ENCODE measurements around the gene REN. TPM values are rescaled to one million over a fixed set of nuclear protein-coding genes. Genes with fewer than 3 reads are reported as not detected.

Gene REN
- total RNA-seq, 3 donors from 2014 or later = not detected

- Histone ChIP-seq H3K4me1 (no peaks in the 10 kb centered on the region), H3K27me3 (no peaks in the 10 kb centered on the region), H3K36me3 (no peaks in the 10 kb centered on the region), H3K27ac (no peak overlapping the region), H3K4me3 (no peak overlapping the region), H3K9me3 (no peaks in the 10 kb centered on the region)
- TF ChIP-seq CTCF (IDR thresholded peaks at IDR 0.05) = no peak
- no peak for TF ChIP-seq POLR2A (IDR thresholded peaks at IDR 0.05)
- no peak for TF ChIP-seq POLR2AphosphoS5 (IDR thresholded peaks at IDR 0.05)
- intact Hi-C loops (cut with DNase I; ENCODE audit: low total_unique reads) = no loop called here
- DNase-seq (ENCODE audit: low spot score in 2 of 2) = no peak
Measured at GRCh38 chr1:204180133-204180532, 14.0 kb upstream of the REN start.

- no peak for DNase-seq (ENCODE audit: low spot score in 2 of 2)
- intact Hi-C loops (cut with DNase I; ENCODE audit: low total_unique reads) = no loop called here
Measured at GRCh38 chr1:204178487-204179281, 12.5 kb upstream of the REN start.

GRCh38 chr1:204177133-204177532 is 11.0 kb upstream of the REN start:
- intact Hi-C loops (cut with DNase I; ENCODE audit: low total_unique reads) = no loop called here
- Histone ChIP-seq H3K27me3 (no peaks in the 10 kb centered on the region), H3K27ac (no peak overlapping the region), H3K36me3 (no peaks in the 10 kb centered on the region), H3K4me3 (no peak overlapping the region), H3K4me1 (no peaks in the 10 kb centered on the region), H3K9me3 (no peaks in the 10 kb centered on the region)
- DNase-seq (ENCODE audit: low spot score in 2 of 2) = no peak
- TF ChIP-seq POLR2A (IDR thresholded peaks at IDR 0.05) (no peak), POLR2AphosphoS5 (IDR thresholded peaks at IDR 0.05) (no peak), CTCF (IDR thresholded peaks at IDR 0.05) (no peak)

More at GRCh38 chr1:204178487-204179281, 12.5 kb upstream of the REN start:
- Histone ChIP-seq H3K27me3 (no peaks in the 10 kb centered on the region), H3K9me3 (no peaks in the 10 kb centered on the region), H3K4me3 (no peak overlapping the region), H3K4me1 (no peaks in the 10 kb centered on the region), H3K36me3 (no peaks in the 10 kb centered on the region), H3K27ac (no peak overlapping the region)
- no peak for TF ChIP-seq POLR2A (IDR thresholded peaks at IDR 0.05)
- TF ChIP-seq POLR2AphosphoS5 (IDR thresholded peaks at IDR 0.05) = no peak
- TF ChIP-seq CTCF (IDR thresholded peaks at IDR 0.05) = no peak

GRCh38 chr1:204176049-204176448 is 9.9 kb upstream of the REN start:
- intact Hi-C loops (cut with DNase I; ENCODE audit: low total_unique reads) = no loop called here
- no peak for TF ChIP-seq POLR2A (IDR thresholded peaks at IDR 0.05)
- TF ChIP-seq POLR2AphosphoS5 (IDR thresholded peaks at IDR 0.05) = no peak
- no peak for TF ChIP-seq CTCF (IDR thresholded peaks at IDR 0.05)
- no peak overlapping the region for H3K27ac ChIP-seq
- no peaks in the 10 kb centered on the region for H3K36me3 ChIP-seq
- H3K9me3 ChIP-seq = no peaks in the 10 kb centered on the region
- no peak overlapping the region for H3K4me3 ChIP-seq
- no peak for DNase-seq (ENCODE audit: low spot score in 2 of 2)
- no peaks in the 10 kb centered on the region for H3K4me1 ChIP-seq
- no peaks in the 10 kb centered on the region for H3K27me3 ChIP-seq

GRCh38 chr1:204174958-204175357 is 8.8 kb upstream of the REN start:
- H3K27me3 ChIP-seq = no peaks in the 10 kb centered on the region
- TF ChIP-seq POLR2AphosphoS5 (IDR thresholded peaks at IDR 0.05) (no peak), POLR2A (IDR thresholded peaks at IDR 0.05) (no peak), CTCF (IDR thresholded peaks at IDR 0.05) (no peak)
- peaks cover 3 to 8% of the 10 kb centered on the region in 2 donors for H3K9me3 ChIP-seq
- no peaks in the 10 kb centered on the region for H3K36me3 ChIP-seq
- no peak overlapping the region for H3K27ac ChIP-seq
- intact Hi-C loops (cut with DNase I; ENCODE audit: low total_unique reads) = no loop called here
- DNase-seq (ENCODE audit: low spot score in 2 of 2) = no peak
- H3K4me3 ChIP-seq = no peak overlapping the region
- no peaks in the 10 kb centered on the region for H3K4me1 ChIP-seq

Data from breast epithelium (tissue), 4 donors.